ENCODE data around the gene SIX5.
A peak's percentile ranks its signal among the peaks of the same experiment; 100 is the strongest.
"Not testable (repeated sequence)": the region's sequence is repeated elsewhere in the genome, so short reads cannot be mapped to it uniquely, and the experiment has no call there.

SIX5 gene

DNA sequence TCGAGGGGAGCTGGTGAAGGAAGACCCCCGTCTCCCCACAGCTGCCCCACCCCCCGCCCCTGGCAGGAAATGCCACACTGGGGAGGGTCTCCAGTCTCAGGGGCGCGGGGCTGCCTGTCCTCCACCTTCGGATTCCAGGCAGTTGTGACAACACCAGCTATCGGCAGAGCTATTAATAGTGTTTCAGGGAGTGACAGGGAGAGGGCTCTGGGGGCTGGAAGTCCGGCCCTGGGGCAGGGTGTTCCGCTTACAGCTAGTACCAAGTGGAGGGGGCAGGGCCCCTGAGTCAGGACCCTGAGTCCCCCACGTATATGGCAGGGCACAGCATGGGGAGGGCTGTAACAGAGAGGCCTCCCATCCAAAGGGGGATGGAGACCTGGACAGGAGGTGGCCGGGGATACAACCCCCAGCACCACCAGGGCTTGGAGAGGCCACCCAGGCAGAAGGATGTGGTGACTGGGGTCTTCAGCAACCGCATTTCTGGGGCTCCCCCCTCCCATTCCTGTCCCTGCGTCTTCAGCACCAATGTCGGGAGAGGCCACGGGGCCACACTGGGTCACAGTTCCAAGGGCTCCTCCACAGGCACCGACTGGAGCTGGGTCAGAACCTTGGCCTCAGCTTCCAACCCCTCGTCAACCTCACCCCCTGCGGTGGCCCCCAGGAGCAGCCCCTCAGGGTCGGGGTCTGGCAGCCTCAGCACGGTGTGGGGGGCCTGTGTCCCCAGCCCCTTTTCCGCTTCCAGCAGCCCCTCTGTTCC is 3.9 kb downstream of the SIX5 start:
- no peak for DNase-seq
- TF ChIP-seq POLR2A (IDR thresholded peaks at IDR 0.05; ENCODE audit: low read length) (no peak), GATA1 (IDR thresholded peaks at IDR 0.05; ENCODE audit: low read depth, low read length) (no peak)

DNA sequence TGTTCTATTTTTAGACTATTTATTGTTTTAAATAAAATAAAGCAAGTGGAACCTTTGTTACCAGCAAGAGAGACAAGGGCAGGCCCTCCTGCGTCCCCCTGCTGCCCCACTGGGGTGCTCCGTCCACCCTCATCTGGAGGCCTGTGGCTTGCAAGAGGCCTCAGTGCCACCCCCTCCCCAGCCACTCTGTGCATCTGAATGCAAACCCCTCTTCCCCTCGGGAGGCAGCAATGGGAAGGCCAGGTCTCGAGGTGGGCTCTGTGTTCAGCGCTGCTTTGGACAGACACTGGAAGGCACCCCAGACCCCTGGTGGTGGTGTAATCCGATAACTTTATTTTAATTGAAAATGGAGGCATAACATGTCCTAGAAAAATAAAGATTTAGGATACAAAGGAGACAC is 4.6 kb downstream of the SIX5 start:
- TF ChIP-seq GATA1 (IDR thresholded peaks at IDR 0.05; ENCODE audit: low read depth, low read length) = no peak
- no peak for TF ChIP-seq POLR2A (IDR thresholded peaks at IDR 0.05; ENCODE audit: low read length)
- no peak for DNase-seq

DNA sequence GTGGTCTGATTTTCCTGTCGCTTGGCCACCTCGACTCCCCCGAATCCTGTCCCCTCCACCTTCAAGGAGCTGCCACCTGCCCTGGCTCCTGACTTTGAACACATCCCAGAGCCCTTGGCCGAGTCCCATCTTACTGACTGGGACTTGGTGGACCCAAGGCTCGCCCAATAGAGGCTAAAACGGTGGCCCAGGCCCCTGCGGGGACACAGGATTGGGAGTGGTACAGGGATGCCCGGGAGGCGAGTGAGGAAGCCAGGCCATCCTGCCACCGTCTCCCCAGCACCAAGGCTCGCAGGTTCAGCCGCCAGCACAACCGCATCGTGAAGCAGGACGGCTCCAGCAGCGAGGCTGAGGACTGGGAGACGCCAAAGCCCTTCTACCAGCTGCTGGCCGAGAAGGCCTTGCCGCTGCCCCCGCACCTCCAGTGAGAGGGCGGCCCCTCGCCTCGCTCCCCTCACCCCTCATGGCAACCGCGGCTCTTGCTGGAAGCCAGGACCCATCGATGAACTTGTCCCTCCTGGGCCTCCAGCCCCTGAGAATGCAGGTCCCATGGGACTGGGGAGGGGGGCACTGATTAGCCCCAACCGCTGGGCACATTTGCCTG is 5.3 kb downstream of the SIX5 start:
- no peak for DNase-seq
- no peak for TF ChIP-seq GATA1 (IDR thresholded peaks at IDR 0.05; ENCODE audit: low read depth, low read length)
- no peak for TF ChIP-seq POLR2A (IDR thresholded peaks at IDR 0.05; ENCODE audit: low read length)

DNA sequence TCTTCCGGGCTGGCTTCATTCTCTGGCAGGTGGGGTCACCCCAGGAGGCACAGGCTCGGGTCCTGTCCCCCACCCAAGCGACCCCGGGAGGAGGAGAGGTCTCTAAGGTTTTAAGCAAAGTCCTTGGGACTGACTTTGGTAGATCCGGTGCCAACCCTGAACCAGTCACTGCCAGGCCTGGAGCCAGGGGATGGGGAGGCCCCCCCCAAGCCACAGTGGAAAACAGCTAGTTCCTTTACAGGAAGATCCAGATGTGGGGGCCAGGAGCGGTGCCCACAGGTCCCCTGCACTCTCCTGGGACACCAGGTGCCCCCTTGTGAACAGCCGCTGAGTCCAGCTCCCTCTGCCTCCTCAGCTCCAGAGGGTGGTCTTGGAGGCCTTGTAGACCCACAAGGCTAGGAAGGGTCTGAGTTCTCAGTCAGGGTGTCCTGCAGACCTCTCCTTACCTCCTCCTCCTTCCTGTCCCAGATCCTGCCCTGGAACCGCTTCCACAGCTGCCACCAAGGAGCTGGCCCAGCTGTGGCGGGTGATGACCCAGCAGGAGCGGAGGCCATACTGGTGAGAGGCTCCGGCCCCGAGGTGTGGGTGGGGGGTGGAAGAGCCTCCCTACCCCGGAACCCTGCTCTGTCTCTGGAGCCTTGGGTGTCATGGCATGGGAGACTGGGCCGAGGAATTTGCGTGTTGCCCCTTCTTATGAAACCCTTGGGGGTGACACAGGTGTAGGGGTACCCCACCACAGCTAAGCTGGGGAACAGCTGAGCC is 6.0 kb downstream of the SIX5 start:
- no peak for DNase-seq
- TF ChIP-seq GATA1 (IDR thresholded peaks at IDR 0.05; ENCODE audit: low read depth, low read length) (no peak), POLR2A (IDR thresholded peaks at IDR 0.05; ENCODE audit: low read length) (no peak)

DNA sequence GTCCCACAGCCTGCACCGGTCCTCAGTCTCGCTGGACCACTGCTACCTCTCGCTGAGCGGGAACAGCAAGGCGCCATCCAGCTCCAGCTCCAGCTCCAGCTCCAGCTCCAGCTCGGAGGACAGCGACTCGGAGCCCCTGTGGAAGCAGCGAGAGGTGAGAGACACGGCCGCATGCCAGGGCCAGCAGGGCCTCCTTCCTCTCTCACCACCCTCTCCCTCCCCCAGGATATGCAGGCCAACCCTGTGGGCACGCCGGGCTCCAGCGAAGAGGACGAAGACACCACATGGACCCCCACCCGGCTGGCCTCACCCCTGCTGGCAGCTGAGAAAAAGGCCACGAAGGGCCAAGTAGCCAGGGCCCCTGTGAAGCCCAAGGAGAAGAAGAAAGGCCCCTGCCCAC is 7.3 kb downstream of the SIX5 start:
- no peak for DNase-seq
- no peak for TF ChIP-seq GATA1 (IDR thresholded peaks at IDR 0.05; ENCODE audit: low read depth, low read length)
- TF ChIP-seq POLR2A (IDR thresholded peaks at IDR 0.05; ENCODE audit: low read length) = no peak

DNA sequence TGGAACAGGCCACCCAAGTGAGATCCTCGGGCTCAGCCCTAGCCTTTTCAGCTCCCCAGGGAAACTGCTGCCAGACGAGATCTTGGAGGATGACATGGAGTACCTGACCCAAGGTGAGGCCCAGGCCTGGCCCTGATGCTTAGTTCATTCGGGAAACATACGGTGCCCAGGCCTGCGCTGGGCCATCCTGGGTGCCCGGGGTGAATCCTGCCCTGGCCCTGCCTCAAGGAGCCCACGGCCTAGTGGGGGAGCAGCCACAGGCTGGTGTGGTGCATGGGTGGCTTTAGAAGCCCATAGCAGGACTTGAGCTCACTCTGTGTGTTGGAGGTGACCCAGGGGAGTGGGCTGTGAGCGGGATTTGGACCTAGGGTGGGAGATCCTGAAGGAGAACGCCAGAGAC is 10.1 kb downstream of the SIX5 start:
- DNase-seq = no peak
- TF ChIP-seq POLR2A (IDR thresholded peaks at IDR 0.05; ENCODE audit: low read length) (no peak), GATA1 (IDR thresholded peaks at IDR 0.05; ENCODE audit: low read depth, low read length) (no peak)

DNA sequence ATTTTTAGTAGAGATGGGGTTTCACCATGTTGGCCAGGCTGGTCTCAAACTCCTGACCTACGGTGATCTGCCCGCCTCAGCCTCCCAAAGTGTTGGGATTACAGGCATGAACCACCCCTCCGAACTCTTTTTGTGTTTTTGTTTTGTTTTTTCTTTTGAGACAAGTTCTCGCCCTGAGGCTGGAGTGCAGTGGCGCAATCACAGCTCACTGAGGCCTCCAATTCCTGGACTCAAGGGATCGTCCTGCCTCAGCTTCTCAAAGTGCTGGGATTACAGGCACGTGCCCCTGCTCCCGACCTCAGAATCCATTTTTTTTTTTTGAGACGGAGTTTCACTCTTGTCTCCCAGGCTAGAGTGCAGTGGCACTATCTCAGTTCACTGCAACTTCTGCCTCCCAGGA is 11.4 kb downstream of the SIX5 start:
- no peak for DNase-seq
- TF ChIP-seq GATA1 (IDR thresholded peaks at IDR 0.05; ENCODE audit: low read depth, low read length) (no peak), POLR2A (IDR thresholded peaks at IDR 0.05; ENCODE audit: low read length) (no peak)

DNA sequence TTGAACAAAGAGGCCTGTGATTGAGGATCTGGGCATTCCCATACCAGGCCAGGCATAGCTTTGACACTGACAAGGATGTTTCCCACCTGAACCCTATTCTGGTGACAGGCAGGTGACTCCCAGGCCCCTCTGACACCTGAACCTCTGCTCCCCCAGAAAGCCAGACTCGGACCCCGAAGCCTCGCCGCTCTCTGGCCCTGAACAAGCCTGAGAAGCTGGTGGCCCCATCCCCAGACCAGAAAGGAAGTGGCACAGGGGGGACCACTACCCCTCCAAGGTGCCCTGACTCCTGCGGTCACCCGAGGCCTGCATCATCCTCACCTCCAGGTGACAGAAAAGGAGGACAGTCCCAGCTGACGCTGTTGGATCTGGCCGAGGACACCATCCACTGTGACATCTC is 14.7 kb downstream of the SIX5 start:
- DNase-seq = no peak
- TF ChIP-seq POLR2A (IDR thresholded peaks at IDR 0.05; ENCODE audit: low read length) (no peak), GATA1 (IDR thresholded peaks at IDR 0.05; ENCODE audit: low read depth, low read length) (no peak)

DNA sequence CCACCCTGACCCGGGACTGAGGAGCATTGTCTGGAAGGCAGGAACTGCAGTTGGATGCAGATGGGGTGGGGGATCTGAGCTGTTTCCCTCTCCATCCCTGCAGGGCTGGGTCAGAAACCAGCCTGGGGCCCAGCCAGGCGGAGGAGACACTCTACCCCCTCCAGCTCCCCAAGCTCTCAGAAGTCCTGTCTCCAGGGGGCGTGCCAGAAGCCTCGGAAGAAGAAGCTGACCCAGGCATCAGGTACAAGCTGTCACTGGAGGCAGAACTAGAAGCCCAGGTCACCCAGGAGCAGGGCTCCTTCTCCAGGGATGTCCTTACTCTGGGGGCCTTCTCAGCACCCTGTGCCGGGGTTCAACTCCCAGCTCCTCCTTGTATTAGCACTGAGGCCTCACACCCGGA is 15.5 kb downstream of the SIX5 start:
- TF ChIP-seq POLR2A (IDR thresholded peaks at IDR 0.05; ENCODE audit: low read length) (no peak), GATA1 (IDR thresholded peaks at IDR 0.05; ENCODE audit: low read depth, low read length) (no peak)
- DNase-seq = no peak

DNA sequence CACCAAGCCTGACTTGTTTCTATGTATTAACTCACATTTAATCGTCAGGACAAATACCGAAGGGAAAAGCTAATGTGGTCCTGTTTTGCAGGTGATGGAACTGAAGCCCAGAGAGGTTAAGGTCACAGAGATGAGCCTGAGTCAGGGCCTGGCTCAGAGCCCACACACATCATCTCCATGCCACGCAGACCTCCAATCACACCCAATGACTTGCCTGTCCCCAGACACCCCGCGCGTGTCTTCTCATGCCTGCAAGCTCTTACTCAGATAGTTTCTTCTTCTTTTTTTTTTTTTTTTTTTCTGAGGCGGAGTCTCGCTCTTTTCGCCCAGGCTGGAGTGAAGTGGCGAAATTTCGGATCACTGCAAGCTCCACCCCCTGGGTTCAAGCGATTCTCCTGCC is 16.4 kb downstream of the SIX5 start:
- TF ChIP-seq GATA1 (IDR thresholded peaks at IDR 0.05; ENCODE audit: low read depth, low read length) (no peak), POLR2A (IDR thresholded peaks at IDR 0.05; ENCODE audit: low read length) (no peak)
- peak in 1 of 2 experiments; percentile 64 for DNase-seq

DNA sequence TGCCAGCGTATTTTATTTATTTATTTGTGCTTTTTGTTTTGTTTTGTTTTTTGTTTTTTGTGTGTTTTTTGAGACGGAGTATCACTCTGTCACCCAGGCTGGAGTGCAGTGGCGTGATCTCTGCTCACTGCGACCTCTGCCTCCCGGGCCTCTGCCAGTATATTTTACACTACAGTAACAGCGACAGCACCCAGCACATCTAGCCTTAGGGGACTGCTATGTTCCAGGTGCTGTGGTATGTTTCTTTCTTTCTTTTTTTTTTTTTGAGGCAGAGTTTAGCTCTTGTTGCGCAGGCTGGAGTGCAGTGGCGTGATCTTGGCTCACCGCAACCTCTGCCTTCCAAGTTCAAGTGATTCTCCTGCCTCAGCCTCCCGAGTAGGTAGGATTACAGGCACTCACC is 17.6 kb downstream of the SIX5 start:
- DNase-seq = not testable (repeated sequence)

DNA sequence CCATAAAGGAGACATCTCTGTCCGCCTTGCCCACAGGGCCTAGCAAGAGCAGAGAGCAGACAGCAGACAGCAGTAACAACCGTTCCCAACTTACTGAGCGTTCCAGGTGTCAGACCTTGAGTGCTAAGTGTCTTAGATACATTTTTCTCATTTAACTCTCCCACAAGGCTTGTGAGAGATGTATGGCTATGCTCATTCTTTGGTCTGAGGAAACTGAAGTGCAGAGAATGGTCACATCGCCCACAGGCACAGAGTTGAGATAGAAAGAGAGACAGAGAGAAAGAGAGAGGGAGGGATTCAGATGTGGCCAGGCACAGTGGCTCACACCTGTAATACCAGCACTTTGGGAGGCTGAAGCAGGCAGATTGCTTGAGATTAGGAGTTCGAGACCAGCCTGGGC is 21.5 kb downstream of the SIX5 start:
- no peak for TF ChIP-seq POLR2A (IDR thresholded peaks at IDR 0.05; ENCODE audit: low read length)
- TF ChIP-seq GATA1 (IDR thresholded peaks at IDR 0.05; ENCODE audit: low read depth, low read length) = no peak
- no peak for DNase-seq

DNA sequence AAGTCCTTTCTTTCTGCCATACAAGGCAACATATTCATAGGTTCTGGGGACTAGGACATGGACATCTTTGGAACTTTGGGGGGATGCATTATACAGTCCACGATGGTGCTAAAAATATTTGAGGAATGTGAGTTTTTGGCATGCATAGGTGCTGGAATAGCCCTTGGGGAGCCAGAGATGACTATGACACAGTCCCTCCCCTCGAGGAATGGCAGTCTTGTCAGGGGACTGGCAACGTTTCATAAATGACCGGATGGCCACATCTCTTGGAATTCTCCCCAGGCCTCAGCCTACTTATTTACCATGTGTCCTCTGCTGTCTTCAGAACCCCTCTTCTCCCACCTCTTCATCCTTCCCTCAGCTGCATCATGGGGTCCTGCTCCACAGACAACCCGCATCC is 22.2 kb downstream of the SIX5 start:
- TF ChIP-seq POLR2A (IDR thresholded peaks at IDR 0.05; ENCODE audit: low read length) = no peak
- TF ChIP-seq GATA1 (IDR thresholded peaks at IDR 0.05; ENCODE audit: low read depth, low read length) = no peak

DNA sequence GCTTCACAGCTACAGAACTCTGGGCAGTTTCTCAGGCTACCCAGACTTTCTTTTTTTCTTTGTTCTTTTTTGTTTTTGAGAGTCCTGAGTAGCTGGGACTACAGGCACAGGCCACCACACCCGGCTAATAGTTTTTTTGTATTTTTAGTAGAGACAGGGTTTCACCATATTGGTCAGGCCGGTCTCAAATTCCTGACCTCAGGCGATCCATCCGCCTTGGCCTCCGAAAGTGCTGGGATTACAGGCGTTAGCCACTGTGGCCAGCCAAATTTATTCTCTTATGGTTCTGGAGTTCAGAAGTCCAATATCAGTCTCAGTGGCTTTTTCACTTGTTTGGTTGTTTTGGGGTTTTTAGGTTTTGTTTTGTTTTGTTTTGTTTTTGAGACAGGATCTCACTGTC is 23.4 kb downstream of the SIX5 start:
- DNase-seq = no peak
- TF ChIP-seq POLR2A (IDR thresholded peaks at IDR 0.05; ENCODE audit: low read length) = no peak
- TF ChIP-seq GATA1 (IDR thresholded peaks at IDR 0.05; ENCODE audit: low read depth, low read length) = no peak

More for the DNA sequence above, 22.2 kb downstream of the SIX5 start:
- no peak for DNase-seq

DNA sequence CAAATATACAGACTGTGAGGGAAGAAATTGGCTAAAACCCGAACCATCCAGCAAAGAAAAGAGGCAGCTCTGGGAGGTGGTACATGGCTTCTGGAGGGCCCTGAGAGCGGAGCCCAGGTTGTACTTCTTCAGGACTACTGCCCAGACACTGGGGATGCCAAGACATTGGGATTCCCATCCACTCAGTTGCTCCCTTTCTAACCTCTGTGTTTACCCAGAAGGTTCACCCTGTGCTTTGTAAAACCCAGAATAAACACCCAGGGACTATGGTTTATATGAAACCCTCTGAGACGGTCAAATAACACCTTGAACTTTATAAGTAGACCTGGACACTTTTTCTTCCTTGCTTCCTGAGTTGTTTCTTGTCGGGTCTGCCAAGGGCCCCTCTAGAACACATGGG is 26.1 kb downstream of the SIX5 start:
- TF ChIP-seq POLR2A (IDR thresholded peaks at IDR 0.05; ENCODE audit: low read length) (no peak), GATA1 (IDR thresholded peaks at IDR 0.05; ENCODE audit: low read depth, low read length) (no peak)
- DNase-seq = no peak

All from erythroblast (primary cell).